HL-60 (cell line): ENCODE data around the gene MTCH1.

Source experiments
- DNase-seq, 2 experiments: peaks; one replicate each; pipeline ENCODE4 v3.0.0-alpha.2; 2010 to 2020; ENCODE audit warnings: low read depth in 1 of 2, low spot score in 1 of 2
- H3K27ac ChIP-seq: fragments of 250-450 bp; sonication (Bioruptor Pico); replicated peaks from 2 replicates; pipeline ENCODE4 v1.5.1; 2020; ENCODE audit warnings: mild to moderate bottlenecking, moderate library complexity
- H3K27me3 ChIP-seq: fragments of 250-450 bp; sonication (Bioruptor Pico); 2 replicates; pipeline ENCODE4 v1.5.1; 2021; ENCODE audit warnings: mild to moderate bottlenecking, moderate library complexity; ENCODE audit not compliant: insufficient read depth, poor library complexity, severe bottlenecking
- H3K4me3 ChIP-seq: replicated peaks from 2 replicates; pipeline ENCODE4 v1.5.1; 2011; ENCODE audit warnings: mild to moderate bottlenecking, control low read depth, low read length; ENCODE audit not compliant: insufficient read depth
- GABPA ChIP-seq: IDR thresholded peaks from 2 replicates; pipeline ENCODE4 v1.6.1; 2012; ENCODE audit warnings: low read depth
- POLR2AphosphoS5 ChIP-seq: IDR thresholded peaks from 2 replicates; pipeline ENCODE4 v1.6.1; 2012; ENCODE audit warnings: low read depth
- SPI1 ChIP-seq: IDR thresholded peaks from 2 replicates; pipeline ENCODE4 v1.6.1; 2012; ENCODE audit warnings: low read depth, mild to moderate bottlenecking, borderline replicate concordance
- TF ChIP-seq, protein P1 (sequence below): IDR thresholded peaks from one replicate; pipeline ENCODE4 v1.5.1; 2011; ENCODE audit warnings: low read length, control low read depth, inconsistent platforms; ENCODE audit not compliant: insufficient read depth
- TF ChIP-seq, protein P2 (sequence below): IDR thresholded peaks from 2 replicates; pipeline ENCODE4 v1.6.1; 2012; ENCODE audit warnings: low read depth; ENCODE audit not compliant: insufficient replicate concordance

MTCH1 gene

DNA sequence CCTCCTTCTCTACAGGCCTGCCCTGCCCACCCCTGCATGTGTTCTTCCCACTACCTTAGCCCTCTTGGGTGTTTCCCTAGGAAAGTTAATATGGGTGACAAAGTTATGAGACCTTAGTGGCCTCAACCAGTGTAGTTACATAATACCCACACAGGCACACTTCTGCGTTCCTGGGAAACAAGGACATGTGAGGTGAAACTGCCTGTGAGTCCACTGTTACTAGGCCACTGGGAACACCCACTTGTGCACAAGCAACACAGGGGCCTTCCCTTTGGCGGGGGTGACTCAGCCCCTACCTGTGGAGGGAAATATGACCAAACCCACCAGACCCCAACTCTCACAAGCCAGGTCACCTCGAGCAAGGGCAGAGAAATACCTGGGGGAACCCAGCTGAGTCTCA is 18.7 kb downstream of the MTCH1 start:
- DNase-seq = no peak
- no peaks in the 10 kb centered on the region for H3K27me3 ChIP-seq
- TF ChIP-seq POLR2AphosphoS5 (no peak), SPI1 (no peak)
- TF ChIP-seq, protein P1, sequence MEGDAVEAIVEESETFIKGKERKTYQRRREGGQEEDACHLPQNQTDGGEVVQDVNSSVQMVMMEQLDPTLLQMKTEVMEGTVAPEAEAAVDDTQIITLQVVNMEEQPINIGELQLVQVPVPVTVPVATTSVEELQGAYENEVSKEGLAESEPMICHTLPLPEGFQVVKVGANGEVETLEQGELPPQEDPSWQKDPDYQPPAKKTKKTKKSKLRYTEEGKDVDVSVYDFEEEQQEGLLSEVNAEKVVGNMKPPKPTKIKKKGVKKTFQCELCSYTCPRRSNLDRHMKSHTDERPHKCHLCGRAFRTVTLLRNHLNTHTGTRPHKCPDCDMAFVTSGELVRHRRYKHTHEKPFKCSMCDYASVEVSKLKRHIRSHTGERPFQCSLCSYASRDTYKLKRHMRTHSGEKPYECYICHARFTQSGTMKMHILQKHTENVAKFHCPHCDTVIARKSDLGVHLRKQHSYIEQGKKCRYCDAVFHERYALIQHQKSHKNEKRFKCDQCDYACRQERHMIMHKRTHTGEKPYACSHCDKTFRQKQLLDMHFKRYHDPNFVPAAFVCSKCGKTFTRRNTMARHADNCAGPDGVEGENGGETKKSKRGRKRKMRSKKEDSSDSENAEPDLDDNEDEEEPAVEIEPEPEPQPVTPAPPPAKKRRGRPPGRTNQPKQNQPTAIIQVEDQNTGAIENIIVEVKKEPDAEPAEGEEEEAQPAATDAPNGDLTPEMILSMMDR = no peak
- TF ChIP-seq, protein P2, sequence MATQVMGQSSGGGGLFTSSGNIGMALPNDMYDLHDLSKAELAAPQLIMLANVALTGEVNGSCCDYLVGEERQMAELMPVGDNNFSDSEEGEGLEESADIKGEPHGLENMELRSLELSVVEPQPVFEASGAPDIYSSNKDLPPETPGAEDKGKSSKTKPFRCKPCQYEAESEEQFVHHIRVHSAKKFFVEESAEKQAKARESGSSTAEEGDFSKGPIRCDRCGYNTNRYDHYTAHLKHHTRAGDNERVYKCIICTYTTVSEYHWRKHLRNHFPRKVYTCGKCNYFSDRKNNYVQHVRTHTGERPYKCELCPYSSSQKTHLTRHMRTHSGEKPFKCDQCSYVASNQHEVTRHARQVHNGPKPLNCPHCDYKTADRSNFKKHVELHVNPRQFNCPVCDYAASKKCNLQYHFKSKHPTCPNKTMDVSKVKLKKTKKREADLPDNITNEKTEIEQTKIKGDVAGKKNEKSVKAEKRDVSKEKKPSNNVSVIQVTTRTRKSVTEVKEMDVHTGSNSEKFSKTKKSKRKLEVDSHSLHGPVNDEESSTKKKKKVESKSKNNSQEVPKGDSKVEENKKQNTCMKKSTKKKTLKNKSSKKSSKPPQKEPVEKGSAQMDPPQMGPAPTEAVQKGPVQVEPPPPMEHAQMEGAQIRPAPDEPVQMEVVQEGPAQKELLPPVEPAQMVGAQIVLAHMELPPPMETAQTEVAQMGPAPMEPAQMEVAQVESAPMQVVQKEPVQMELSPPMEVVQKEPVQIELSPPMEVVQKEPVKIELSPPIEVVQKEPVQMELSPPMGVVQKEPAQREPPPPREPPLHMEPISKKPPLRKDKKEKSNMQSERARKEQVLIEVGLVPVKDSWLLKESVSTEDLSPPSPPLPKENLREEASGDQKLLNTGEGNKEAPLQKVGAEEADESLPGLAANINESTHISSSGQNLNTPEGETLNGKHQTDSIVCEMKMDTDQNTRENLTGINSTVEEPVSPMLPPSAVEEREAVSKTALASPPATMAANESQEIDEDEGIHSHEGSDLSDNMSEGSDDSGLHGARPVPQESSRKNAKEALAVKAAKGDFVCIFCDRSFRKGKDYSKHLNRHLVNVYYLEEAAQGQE = no peak
- no peak overlapping the region for H3K4me3 ChIP-seq
- no peak overlapping the region for H3K27ac ChIP-seq

DNA sequence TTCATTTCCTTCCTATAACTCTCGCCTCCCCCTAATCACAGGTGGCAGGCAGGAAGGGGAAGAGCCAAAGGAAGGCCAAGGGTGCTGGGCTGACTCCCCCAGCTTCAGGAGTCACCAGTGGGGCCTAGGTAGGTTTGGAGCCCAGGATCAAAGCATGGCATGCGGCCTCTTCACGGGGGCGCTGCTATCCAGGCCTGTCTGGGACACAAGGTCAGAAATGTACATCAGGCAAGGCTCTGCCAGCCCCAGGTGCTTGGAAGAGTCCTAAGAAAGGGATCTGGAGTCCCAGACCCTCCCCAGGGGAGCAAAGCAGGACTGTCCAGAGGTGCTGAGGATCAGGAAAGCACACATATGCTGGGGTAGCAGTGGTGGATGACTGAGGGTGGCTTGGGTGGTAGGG is 21.1 kb downstream of the MTCH1 start:
- Histone ChIP-seq H3K4me3 (no peak overlapping the region), H3K27ac (no peak overlapping the region), H3K27me3 (no peaks in the 10 kb centered on the region)
- TF ChIP-seq, protein P1 = no peak
- TF ChIP-seq GABPA = no peak
- no peak for TF ChIP-seq POLR2AphosphoS5
- no peak for TF ChIP-seq SPI1
- TF ChIP-seq, protein P2 = no peak
- DNase-seq = no peak

DNA sequence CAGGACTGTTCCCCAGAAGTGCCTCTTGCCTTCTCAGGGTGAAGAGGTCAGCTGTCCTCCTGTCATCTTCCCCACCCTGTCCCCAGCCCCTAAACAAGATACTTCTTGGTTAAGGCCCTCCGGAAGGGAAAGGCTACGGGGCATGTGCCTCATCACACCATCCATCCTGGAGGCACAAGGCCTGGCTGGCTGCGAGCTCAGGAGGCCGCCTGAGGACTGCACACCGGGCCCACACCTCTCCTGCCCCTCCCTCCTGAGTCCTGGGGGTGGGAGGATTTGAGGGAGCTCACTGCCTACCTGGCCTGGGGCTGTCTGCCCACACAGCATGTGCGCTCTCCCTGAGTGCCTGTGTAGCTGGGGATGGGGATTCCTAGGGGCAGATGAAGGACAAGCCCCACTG is 21.6 kb downstream of the MTCH1 start:
- no peaks in the 10 kb centered on the region for H3K27me3 ChIP-seq
- TF ChIP-seq GABPA (no peak), SPI1 (no peak), POLR2AphosphoS5 (no peak)
- TF ChIP-seq, protein P2 = no peak
- TF ChIP-seq, protein P1 = no peak
- no peak overlapping the region for H3K4me3 ChIP-seq
- DNase-seq = no peak
- H3K27ac ChIP-seq = no peak overlapping the region
